Cardiac muscle cell (in vitro differentiated cells and primary cell): ENCODE results near the gene SLC44A5. TPM values are rescaled to one million over a fixed set of nuclear protein-coding genes. Genes with fewer than 3 reads are reported as not detected.

Experiments used
- DNase-seq, 2 donors: peaks; one replicate each; pipeline versions ENCODE4 v3.0.0 to v3.0.0-alpha.2; 2010 to 2017; ENCODE audit warnings: low read depth in 1 of 2, low spot score in 1 of 2
- H3K27ac ChIP-seq: fragments of 200-600 bp; sonication (generic); 2 replicates; pipeline ENCODE4 v1.5.1; 2016
- H3K27me3 ChIP-seq: fragments of 200-600 bp; sonication (generic); 2 replicates; pipeline ENCODE4 v1.6.0; 2016; ENCODE audit warnings: control low read depth
- H3K36me3 ChIP-seq: fragments of 200-600 bp; sonication (generic); 2 replicates; pipeline ENCODE4 v1.5.1; 2016; ENCODE audit warnings: control low read depth
- H3K4me1 ChIP-seq: fragments of 200-600 bp; sonication (generic); 2 replicates; pipeline ENCODE4 v1.8.1; 2017; ENCODE audit warnings: low read depth, mild to moderate bottlenecking, mixed run types
- H3K4me3 ChIP-seq: fragments of 200-600 bp; sonication (generic); 2 replicates; pipeline ENCODE4 v1.5.1; 2016; ENCODE audit warnings: mild to moderate bottlenecking
- H3K9me3 ChIP-seq: fragments of 200-600 bp; sonication (generic); 2 replicates; pipeline ENCODE4 v1.5.1; 2017; ENCODE audit warnings: low read depth, mild to moderate bottlenecking, control low read depth
- polyA plus RNA-seq: library from polyadenylated mRNA; unstranded; fragments of >200 nt; fragmentation: Nextera tagmentation; extraction: Ambion mirVana; gene quantifications from 2 replicates; pipeline ENCODE4 v1.2.1, GENCODE V29; 2016
- total RNA-seq: library from RNA; depleted of rRNA; stranded (reverse); fragments of >200 nt; gene quantifications from 2 replicates; pipeline ENCODE4 v1.2.3, GENCODE V29; 2016
- TF ChIP-seq, protein P1 (sequence below): IDR thresholded peaks from 2 replicates; pipeline ENCODE4 v1.5.1; 2012; ENCODE audit warnings: low read depth, mild to moderate bottlenecking, low read length

The SLC44A5 gene
- total and polyA plus RNA-seq, 2 experiments from 2014 or later = 6.9 to 11.1 TPM

DNA sequence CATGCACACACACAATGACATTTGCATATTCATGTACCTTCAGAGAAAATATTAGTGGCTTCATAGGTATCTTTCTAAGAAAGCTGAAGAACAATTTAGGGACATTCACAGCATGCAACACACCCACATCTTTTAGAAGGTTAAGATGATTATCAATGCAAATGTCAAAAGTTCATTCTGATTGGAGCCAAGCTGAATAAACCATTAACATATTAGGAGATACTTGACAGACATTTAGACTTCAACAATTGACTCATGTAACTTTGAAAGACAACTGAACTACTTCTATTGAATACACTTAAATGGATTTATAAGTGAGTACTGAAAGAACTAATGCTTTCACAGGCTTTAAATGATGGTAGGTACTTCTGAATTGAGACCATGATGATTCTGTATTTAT lies 365.7 kb downstream of the SLC44A5 start:
- Histone ChIP-seq H3K36me3 (no peaks in the 10 kb centered on the region), H3K27ac (no peak overlapping the region), H3K9me3 (no peaks in the 10 kb centered on the region), H3K27me3 (no peaks in the 10 kb centered on the region), H3K4me1 (no peaks in the 10 kb centered on the region), H3K4me3 (no peak overlapping the region)
- TF ChIP-seq, protein P1, sequence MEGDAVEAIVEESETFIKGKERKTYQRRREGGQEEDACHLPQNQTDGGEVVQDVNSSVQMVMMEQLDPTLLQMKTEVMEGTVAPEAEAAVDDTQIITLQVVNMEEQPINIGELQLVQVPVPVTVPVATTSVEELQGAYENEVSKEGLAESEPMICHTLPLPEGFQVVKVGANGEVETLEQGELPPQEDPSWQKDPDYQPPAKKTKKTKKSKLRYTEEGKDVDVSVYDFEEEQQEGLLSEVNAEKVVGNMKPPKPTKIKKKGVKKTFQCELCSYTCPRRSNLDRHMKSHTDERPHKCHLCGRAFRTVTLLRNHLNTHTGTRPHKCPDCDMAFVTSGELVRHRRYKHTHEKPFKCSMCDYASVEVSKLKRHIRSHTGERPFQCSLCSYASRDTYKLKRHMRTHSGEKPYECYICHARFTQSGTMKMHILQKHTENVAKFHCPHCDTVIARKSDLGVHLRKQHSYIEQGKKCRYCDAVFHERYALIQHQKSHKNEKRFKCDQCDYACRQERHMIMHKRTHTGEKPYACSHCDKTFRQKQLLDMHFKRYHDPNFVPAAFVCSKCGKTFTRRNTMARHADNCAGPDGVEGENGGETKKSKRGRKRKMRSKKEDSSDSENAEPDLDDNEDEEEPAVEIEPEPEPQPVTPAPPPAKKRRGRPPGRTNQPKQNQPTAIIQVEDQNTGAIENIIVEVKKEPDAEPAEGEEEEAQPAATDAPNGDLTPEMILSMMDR = no peak
- no peak for DNase-seq

DNA sequence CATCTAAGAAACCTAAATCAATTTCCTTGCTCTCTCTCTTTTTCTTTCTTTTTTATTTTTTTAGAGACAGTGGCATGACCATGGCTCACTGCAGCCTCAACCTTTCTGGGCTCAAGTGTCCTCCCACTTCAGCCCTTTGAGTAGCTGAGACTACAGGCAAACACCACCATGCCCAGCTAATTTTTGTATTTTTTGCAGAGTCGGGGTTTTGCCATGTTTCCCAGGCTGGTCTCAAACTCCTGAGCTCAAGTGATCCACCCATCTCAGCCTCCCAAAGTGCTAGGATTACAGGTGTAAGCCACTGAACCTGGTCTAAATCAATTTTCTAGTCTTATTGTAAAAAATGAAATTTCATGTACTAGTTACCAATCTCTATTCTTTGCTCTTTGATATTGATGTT lies 367.8 kb downstream of the SLC44A5 start:
- no peaks in the 10 kb centered on the region for H3K36me3 ChIP-seq
- DNase-seq = no peak
- TF ChIP-seq, protein P1 = no peak
- no peaks in the 10 kb centered on the region for H3K4me1 ChIP-seq
- H3K4me3 ChIP-seq = no peak overlapping the region
- H3K27me3 ChIP-seq = no peaks in the 10 kb centered on the region
- H3K9me3 ChIP-seq = no peaks in the 10 kb centered on the region
- no peak overlapping the region for H3K27ac ChIP-seq

DNA sequence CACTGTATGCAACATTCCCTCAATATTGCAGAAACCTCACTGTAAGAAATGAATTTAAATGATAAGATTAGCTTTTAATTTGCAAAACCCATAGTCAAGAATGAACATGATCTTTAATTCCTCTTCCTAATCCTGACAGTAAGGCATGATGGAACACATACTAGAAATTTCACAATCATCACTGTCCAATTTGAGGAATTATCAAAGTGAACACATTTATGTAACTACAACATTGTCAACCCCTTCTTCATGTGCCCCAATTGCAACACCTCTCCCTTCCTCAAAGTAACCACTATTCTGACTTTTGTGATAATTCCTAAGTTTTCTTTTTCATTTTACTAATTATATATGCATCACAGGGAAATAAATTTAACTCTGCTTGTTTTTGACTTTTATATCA lies 373.6 kb downstream of the SLC44A5 start:
- no peak overlapping the region for H3K27ac ChIP-seq
- H3K36me3 ChIP-seq = no peaks in the 10 kb centered on the region
- no peak overlapping the region for H3K4me3 ChIP-seq
- H3K4me1 ChIP-seq = no peaks in the 10 kb centered on the region
- TF ChIP-seq, protein P1 = no peak
- no peaks in the 10 kb centered on the region for H3K27me3 ChIP-seq
- no peak for DNase-seq
- H3K9me3 ChIP-seq = no peaks in the 10 kb centered on the region

DNA sequence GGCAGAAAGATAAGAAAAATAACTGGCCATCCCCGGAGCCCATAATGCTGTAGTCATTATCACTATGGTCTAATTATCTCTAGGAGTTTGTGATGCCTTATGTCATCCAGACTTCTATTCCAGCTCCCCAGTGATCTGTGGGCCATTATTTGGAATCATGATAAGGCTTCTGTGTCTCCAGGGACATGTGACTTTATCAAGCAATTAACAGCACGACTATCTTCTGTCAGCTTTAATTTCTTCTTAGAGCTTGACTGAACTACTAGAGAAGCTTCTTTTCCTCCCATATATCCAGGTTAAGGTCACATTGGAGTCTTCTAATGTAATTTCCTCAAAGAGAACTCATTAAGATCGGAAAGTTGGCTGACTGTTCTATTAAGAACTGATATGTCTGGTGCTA lies 376.4 kb downstream of the SLC44A5 start:
- H3K27ac ChIP-seq = no peak overlapping the region
- no peaks in the 10 kb centered on the region for H3K4me1 ChIP-seq
- no peaks in the 10 kb centered on the region for H3K27me3 ChIP-seq
- no peak overlapping the region for H3K4me3 ChIP-seq
- no peaks in the 10 kb centered on the region for H3K36me3 ChIP-seq
- TF ChIP-seq, protein P1 = no peak
- no peaks in the 10 kb centered on the region for H3K9me3 ChIP-seq
- no peak for DNase-seq

DNA sequence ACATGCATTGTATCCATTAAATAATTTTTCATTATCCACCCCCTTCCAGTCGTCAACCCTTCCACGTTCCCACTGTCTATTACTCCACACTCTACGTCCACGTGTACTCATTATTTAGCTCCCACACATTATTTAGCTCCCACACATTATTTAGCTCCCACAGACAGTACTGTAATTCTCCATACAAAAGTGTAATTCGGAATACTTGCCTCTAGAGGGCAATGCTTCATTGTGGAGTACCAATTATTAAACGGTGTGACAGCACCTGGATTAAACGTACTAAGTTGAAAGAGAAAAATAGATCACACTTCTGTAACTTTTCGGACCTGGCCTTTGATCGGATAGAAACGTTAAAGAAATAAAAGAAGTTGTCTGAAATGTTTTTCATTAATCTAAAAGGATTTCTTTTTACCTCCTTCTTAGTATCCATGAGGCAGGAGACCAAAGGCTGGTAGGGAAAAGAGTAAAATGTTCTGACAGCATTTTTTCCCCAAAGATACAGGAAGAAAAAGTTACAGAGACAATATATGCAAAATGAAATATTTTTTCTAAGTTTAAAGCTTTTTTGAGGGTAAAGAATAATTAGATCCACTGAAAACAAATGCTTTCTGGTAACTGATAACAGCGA lies 377.5 kb downstream of the SLC44A5 start:
- Histone ChIP-seq H3K4me1 (no peaks in the 10 kb centered on the region), H3K4me3 (no peak overlapping the region), H3K36me3 (no peaks in the 10 kb centered on the region), H3K27ac (no peak overlapping the region), H3K9me3 (no peaks in the 10 kb centered on the region), H3K27me3 (no peaks in the 10 kb centered on the region)
- peak; percentile 37 to 60 for DNase-seq
- TF ChIP-seq, protein P1 = peak; percentile 63
